ENCODE results near the gene MATCAP1. TPM values are rescaled to one million over a fixed set of nuclear protein-coding genes. Genes with fewer than 3 reads are reported as not detected.

The MATCAP1 gene
- polyA plus RNA-seq, 6 donors from 2014 or later: 0.33 to 0.40 (median 0.40) TPM; not detected in 2

DNA sequence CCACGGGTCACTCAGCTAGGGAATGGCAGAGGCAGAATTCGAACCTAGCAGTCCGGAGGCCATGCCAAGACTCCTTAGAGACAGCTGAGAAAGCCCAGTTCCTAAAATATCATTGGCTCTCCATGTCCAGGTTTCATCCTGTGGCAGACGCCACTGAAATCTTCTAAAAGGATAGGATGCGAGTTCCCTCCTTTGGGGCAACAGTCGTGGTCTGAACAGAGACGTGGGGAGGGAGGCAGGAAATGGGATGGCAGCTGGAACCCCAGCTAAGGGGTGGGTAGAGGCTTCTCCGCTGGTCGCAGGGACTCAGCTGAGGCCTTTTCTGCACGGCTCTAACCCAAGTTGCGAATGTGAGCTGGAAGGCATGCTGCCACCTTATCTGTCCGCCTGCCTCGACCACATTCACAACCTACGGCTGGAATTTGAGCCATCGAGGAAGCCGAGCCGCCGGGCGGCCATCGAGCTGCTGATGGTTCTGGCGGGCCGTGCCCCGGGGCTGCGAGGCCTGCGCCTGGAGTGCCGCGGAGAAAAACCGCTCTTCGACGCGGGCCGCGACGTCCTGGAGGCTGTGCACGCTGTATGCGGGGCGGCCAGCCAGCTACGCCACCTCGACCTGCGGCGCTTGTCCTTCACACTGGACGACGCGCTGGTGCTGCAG lies 21.1 kb downstream of the MATCAP1 start:
- peak overlapping the region in 2 of 6 donors; percentile 78 to 80 for H3K27ac Mint-ChIP-seq
- ATAC-seq (ENCODE audit: low read depth in 2 of 2): no peak
- no peaks in the 10 kb centered on the region for H3K36me3 Mint-ChIP-seq
- peaks cover 29 to 64% (median 56%) of the 10 kb centered on the region in 3 donors for H3K4me1 Mint-ChIP-seq
- H3K9me3 Mint-ChIP-seq: peaks cover 0 to 2% (median 0%) of the 10 kb centered on the region in 7 donors
- H3K27me3 Mint-ChIP-seq: peaks cover 12 to 47% (median 39%) of the 10 kb centered on the region in 3 donors
- H3K4me3 Mint-ChIP-seq: peak overlapping the region; percentile 15 to 83 (median 77)
- no peak for DNase-seq

DNA sequence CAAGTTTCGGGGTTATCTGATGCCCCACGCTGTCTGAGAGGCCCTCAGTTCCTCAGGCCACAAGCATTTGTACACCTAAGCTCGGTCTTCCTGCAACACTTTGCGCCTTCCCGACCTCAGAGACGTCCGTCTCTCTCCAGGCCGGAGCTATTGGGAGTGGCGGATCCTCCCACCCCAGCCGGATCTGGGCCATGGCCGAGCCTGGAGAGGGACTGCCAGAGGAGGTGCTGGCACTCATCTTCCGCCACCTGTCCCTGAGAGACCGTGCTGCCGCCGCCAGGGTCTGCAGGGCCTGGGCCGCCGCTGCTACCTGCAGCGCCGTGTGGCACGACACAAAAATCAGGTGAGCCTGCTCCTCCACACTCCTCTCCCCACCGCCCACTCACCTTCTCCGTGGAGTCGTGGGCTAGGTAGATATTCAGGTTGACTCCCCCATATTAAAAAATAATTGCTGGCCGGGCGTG lies 22.1 kb downstream of the MATCAP1 start:
- Mint-ChIP-seq H3K27me3 (peaks cover 12 to 37% (median 29%) of the 10 kb centered on the region in 3 donors), H3K4me1 (peaks cover 30 to 67% (median 64%) of the 10 kb centered on the region in 3 donors), H3K27ac (peak overlapping the region in 3 of 6 donors; percentile 44 to 78 (median 47)), H3K36me3 (no peaks in the 10 kb centered on the region), H3K9me3 (peaks cover 0 to 2% (median 0%) of the 10 kb centered on the region in 7 donors), H3K4me3 (peak overlapping the region in 5 of 8 donors; percentile 48 to 82 (median 78))
- DNase-seq (no peak), ATAC-seq (ENCODE audit: low read depth in 2 of 2) (no peak)

DNA sequence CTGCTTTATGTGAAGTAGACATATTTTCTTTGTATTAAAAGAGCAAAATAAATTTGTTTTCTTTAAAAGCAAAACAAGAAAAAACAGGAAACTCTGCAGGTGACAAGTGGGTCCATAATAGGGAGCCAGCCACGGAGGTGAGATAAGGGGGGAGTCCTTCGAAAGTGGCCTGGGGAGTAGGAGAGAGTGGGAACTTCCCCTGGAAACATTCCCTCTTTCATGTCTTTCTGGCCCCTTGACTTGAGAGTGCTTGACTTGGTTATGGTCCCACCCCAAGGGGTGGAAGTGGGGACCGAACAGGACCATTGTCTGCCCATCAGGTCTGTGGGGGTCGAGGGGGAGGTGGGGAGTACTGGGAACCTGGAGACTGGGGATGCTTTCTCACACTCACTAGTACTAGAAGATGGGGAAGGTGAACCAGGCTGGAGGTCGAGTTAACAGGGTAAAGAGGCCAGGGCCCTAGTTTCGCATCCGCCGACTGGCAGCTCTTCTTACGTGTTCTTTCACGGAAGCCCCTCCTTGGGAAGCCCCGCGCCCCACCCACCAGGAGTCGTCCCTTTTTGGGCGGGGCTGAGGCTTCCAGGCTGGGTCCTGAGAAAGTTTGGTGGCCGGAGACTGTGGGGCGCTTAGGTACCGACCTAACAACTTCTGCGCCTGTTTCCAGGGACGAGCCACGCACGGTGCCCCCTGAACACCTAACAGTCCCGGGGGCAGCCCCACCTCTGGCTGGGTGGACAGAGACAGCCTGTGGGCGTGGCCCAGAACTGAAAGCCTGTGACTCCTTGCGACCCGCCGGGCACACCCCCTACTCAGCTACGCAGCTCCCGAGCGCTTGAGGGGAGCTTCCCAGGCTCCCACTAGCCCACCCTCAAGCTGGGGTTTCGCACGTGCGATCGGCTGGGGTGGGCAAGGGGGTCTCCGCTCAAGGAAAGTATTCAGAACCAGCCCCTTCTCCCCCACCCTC lies 24.8 kb downstream of the MATCAP1 start:
- peaks cover 0 to 2% (median 0%) of the 10 kb centered on the region in 7 donors for H3K9me3 Mint-ChIP-seq
- peak overlapping the region; percentile 89 to 98 (median 98) for H3K27ac Mint-ChIP-seq
- H3K27me3 Mint-ChIP-seq: peaks cover 9 to 24% (median 11%) of the 10 kb centered on the region in 3 donors
- H3K36me3 Mint-ChIP-seq: no peaks in the 10 kb centered on the region
- peaks cover 30 to 66% (median 64%) of the 10 kb centered on the region in 3 donors for H3K4me1 Mint-ChIP-seq
- DNase-seq (peak; percentile 84), ATAC-seq (ENCODE audit: low read depth in 2 of 2) (peak; percentile 58 to 59)
- peak overlapping the region; percentile 82 to 97 (median 92) for H3K4me3 Mint-ChIP-seq

DNA sequence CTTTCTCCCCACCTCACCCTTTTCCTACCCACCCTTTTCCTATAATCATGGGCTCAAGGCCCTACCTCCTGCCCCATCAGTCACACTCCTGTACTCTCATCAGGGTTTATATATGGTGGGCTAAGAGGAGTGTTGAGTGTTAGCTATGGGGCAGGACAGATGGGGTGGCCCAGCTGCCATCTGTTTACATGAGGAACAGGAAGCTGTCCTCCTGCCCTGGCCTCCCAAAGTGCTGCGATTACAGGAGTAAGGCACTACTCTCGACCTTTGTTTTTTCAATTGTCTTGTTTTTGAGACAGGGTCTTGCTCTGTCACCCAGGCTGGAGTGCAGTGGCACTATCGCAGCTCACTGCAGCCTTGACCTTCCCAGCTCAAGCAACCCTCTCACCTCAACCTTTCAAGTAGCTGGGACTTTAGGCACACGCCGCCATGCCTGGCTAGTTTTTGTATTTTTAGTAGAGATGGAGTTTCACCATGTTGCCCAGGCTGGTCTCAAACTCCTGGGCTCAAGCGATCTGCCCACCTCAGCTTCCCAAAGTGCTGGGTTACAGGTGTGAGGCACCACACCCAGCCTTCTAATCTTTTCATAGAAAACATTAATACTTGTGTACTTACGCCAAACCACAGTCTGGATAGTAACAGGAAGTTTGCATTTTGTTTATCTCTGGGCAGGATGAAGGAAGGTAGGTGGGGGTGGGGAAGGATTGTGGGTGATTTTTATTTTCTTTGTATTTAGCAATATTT lies 25.7 kb downstream of the MATCAP1 start:
- Mint-ChIP-seq H3K36me3 (no peaks in the 10 kb centered on the region), H3K27ac (peak overlapping the region; percentile 89 to 98 (median 98)), H3K4me3 (peak overlapping the region; percentile 82 to 97 (median 92)), H3K4me1 (peaks cover 33 to 67% (median 66%) of the 10 kb centered on the region in 3 donors), H3K9me3 (peaks cover 0 to 2% (median 0%) of the 10 kb centered on the region in 7 donors), H3K27me3 (peaks cover 8 to 28% (median 9%) of the 10 kb centered on the region in 3 donors)
- DNase-seq (no peak), ATAC-seq (ENCODE audit: low read depth in 2 of 2) (no peak)

DNA sequence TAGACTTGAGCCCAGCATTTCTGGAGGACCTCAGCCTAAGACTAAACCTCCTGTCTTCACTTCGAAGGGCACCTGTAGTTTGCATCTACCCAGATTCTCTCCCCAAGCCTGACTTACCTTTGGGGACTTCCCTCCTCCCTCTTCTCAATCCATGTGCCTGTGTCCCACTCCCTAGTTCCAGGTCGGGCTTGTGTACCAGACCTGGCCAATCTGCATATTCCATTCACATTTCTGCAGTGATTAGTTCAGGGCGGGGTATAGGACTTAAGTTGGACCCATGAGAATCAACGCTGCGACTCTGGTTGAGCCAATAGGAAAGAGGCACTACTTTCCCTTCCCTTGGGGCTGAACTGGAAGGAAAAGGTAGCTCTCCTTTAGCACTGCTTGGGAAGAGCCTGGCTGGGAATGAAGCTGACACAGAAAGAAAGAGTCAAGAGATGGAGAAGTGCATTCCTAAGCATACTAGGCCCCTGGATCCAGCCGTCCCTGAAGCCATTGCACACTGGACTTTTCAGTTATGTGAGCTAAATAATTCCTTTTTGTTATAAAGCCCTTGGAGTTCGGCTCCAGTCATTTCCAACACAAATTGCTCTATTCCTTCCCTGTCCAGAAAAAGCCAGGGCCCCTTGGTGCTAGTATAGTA lies 26.5 kb downstream of the MATCAP1 start:
- peaks cover 35 to 67% (median 63%) of the 10 kb centered on the region in 3 donors for H3K4me1 Mint-ChIP-seq
- peaks cover 2 to 28% (median 5%) of the 10 kb centered on the region in 3 donors for H3K27me3 Mint-ChIP-seq
- H3K9me3 Mint-ChIP-seq: peaks cover 0 to 2% (median 0%) of the 10 kb centered on the region in 7 donors
- no peak for ATAC-seq (ENCODE audit: low read depth in 2 of 2)
- H3K27ac Mint-ChIP-seq: peak overlapping the region; percentile 52 to 98 (median 77)
- DNase-seq: no peak
- H3K4me3 Mint-ChIP-seq: peak overlapping the region in 5 of 8 donors; percentile 34 to 94 (median 48)
- H3K36me3 Mint-ChIP-seq: no peaks in the 10 kb centered on the region

DNA sequence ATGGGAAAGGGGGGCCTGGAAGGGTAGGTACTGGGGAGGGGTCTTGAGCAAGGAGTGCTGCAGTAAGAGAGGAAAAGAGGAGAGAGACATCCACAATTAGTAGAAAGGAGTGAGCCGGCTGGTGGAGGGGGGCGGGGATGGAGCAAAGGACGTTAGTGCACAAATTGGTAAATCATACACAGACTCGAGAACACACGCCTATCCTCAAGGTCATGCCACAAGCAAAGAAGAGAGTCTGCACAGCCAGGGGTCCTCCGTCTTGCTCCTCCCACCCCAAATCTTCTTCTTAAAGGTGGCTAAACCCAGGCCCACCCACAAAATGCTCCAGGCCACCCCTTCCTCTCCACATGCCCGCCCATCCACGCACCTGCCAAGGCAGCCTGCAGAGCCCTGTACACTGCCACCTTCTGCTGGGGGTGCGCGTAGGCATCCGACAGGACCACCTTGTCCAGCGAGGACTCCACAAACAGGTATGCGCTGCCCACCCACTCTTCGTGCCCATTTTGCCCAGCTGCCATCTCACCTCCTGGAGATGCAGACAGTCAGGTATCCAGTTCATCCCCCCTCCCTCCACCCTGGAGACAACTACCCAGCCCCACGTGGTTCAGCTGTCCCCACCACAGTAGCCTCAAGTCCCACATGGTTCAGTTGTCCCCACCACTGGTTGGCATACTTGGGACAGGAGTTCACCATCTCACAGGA lies 27.5 kb downstream of the MATCAP1 start:
- Mint-ChIP-seq H3K36me3 (no peaks in the 10 kb centered on the region), H3K9me3 (peaks cover 0 to 2% (median 0%) of the 10 kb centered on the region in 7 donors), H3K4me1 (peaks cover 39 to 67% (median 59%) of the 10 kb centered on the region in 3 donors), H3K27me3 (peaks cover 2 to 27% (median 3%) of the 10 kb centered on the region in 3 donors), H3K27ac (peak overlapping the region in 3 of 6 donors; percentile 8 to 70 (median 69)), H3K4me3 (peak overlapping the region in 2 of 8 donors; percentile 34 to 55)
- no peak for ATAC-seq (ENCODE audit: low read depth in 2 of 2)
- DNase-seq: no peak

DNA sequence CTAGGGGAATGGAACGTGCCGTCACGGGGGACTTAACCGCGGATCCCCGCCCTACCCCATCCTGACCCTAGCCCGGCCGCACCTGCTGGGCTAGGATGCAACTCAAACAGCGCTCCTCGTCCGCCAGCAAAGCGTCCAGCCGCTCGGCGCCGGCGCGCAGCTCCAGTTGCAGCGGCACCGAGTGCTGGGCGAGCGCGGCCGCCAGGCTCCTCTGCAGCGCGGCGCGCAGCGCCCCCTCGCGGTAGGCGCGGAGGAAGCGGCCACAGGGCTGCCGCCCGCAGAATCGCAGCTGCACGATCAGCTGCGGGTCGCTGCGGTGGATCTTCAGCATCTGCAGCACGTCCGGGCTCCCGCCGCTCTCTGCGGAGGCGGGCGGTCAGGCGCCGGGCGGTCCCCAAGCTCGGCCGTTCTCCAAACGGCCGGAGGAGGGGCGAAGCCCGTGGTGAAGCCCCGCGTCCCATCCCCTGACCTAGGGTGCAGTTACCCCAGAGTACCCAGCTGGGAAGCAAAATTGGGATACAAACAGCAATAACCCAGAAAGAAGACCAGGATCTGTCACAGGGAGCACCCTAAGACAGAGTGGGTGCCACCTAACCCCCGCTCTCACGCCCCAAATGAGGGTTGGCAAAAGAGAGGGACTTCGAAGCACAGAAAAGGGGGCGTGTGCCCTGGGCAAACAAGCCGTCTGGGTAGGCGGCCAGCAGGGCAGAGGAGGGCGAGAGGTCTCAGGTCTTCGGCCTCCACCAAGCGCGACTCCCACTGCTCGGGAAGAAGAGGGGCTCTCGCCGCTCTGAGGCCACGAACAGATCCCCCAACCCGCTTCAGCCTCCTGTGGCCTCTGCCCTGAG lies 28.2 kb downstream of the MATCAP1 start:
- no peaks in the 10 kb centered on the region for H3K36me3 Mint-ChIP-seq
- H3K27ac Mint-ChIP-seq: peak overlapping the region in 1 of 6 donors; percentile 70
- DNase-seq (peak; percentile 79), ATAC-seq (ENCODE audit: low read depth in 2 of 2) (peak; percentile 29 to 42)
- H3K9me3 Mint-ChIP-seq: no peaks in the 10 kb centered on the region
- H3K27me3 Mint-ChIP-seq: peaks cover 0 to 27% (median 6%) of the 10 kb centered on the region in 3 donors
- peaks cover 44 to 64% (median 56%) of the 10 kb centered on the region in 3 donors for H3K4me1 Mint-ChIP-seq
- peak overlapping the region in 6 of 8 donors; percentile 47 to 71 (median 64) for H3K4me3 Mint-ChIP-seq

DNA sequence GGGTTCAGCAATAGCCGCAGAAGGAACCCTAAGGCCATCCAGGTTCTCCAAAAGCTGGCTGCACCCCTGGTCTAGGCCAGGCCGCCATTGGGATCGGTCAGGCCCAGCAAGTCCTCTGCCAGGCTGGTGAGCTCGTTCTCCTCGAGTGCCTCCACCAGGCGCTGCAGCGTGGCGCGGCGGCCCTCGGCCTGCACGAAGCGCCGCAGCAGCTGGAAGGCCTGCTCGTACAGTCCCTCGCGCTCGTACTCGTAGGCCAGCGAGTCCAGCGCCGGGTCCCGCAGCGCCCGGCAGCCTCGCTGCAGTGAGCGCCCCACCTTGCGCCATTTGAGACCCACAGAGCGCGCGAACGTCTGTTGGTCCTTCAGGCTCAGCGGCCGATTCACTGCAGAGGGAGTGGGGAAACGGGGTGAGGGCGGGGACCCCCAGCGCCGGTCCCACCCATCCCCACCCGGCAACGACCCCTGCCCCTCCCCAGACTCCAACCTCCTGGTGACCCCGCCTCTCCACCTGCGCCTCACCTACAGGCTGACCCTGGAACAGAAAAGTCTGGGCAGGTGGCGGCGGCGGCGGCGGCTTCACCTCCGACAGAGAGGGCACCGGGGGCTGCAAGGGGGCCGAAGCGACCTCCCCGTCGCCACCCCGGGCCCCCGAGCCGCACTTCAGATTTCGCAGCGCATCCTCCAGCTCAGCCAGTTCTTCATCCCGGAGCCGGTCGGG lies 29.0 kb downstream of the MATCAP1 start:
- H3K4me1 Mint-ChIP-seq: peaks cover 44 to 58% (median 50%) of the 10 kb centered on the region in 3 donors
- no peaks in the 10 kb centered on the region for H3K36me3 Mint-ChIP-seq
- DNase-seq (no peak), ATAC-seq (ENCODE audit: low read depth in 2 of 2) (no peak)
- peak overlapping the region in 6 of 8 donors; percentile 21 to 71 (median 64) for H3K4me3 Mint-ChIP-seq
- no peaks in the 10 kb centered on the region for H3K9me3 Mint-ChIP-seq
- H3K27me3 Mint-ChIP-seq: peaks cover 0 to 27% (median 6%) of the 10 kb centered on the region in 3 donors
- no peak overlapping the region for H3K27ac Mint-ChIP-seq

DNA sequence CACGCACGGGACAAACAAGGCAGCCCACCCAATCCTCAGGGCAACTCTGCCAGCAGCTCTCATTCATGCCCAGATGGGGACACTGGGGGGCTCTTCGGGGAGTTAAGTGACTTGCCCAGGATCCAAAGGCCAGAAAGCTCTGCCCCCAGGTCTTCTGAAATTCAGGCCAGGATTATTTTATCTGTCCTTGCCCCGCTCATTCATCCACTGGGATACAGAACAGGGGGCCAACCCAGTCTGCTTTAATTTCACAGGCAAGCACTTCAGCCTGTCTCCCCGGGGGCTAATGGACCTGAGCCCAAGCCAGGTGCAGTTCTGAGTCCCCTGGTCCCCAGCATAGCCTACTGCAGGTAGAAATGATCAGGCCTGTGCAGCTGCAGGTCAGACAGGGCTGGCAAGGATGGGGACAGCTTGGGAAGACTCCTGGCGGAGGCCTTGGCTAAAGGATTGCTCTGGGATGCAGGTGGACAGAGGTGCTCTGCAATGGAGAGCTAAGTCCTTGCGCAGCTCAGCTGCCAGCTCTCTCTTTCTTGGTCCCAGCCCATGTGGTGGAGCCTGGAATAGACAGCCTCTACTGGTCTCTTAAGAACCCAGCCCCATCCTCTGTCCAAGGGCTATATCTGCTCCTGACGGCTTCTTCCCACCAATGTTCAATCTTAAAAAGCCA lies 32.2 kb downstream of the MATCAP1 start:
- H3K36me3 Mint-ChIP-seq: peaks cover 20% of the 10 kb centered on the region in 2 donors
- peaks cover 10 to 49% (median 29%) of the 10 kb centered on the region in 3 donors for H3K27me3 Mint-ChIP-seq
- H3K4me3 Mint-ChIP-seq: peak overlapping the region in 6 of 8 donors; percentile 27 to 74 (median 71)
- H3K9me3 Mint-ChIP-seq: no peaks in the 10 kb centered on the region
- H3K27ac Mint-ChIP-seq: no peak overlapping the region
- H3K4me1 Mint-ChIP-seq: peaks cover 33 to 34% (median 33%) of the 10 kb centered on the region in 3 donors
- DNase-seq: no peak
- no peak for ATAC-seq (ENCODE audit: low read depth in 2 of 2)

DNA sequence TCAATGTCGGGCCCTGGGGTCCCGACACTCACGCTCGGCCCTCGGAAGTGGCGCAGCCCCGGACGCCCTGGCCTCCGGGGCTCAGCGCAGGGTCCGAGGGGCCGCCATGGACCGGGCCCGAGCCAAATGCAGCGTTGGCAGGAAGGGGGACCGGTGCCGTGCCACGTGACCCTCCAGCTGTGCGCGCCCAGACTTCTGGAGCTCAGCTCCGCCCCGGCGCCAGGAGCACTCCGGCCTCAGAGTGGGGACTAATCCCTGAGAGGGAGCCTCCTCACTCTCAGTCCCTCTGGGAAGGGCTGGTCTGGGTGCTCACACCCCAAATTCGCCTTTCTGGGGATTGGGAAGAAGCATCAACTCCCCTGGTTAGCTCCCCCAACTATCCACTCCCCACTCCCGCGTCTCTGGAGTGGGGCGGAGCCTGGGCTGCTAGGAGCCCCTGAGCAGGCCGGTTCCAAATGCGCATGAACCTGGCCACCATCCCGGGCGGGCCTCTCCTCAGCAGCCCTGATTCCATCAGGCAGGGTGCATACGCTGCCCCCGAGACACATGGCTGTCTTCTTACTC lies 32.8 kb downstream of the MATCAP1 start, which contains the start of gene B3GNT9:
Gene B3GNT9, minus strand, starts transcription at position 166 of the 564 bp plus-strand sequence. CDS start 513 bp downstream, outside the sequence.
- peak within 1 kb of the TSS; percentile 27 to 74 (median 71) for H3K4me3 Mint-ChIP-seq
- peak within 1 kb of the TSS in 1 of 6 donors; percentile 24 for H3K27ac Mint-ChIP-seq
- peaks cover 26 to 27% of the 10 kb centered on the region in 2 donors for H3K36me3 Mint-ChIP-seq
- ATAC-seq (ENCODE audit: low read depth in 2 of 2) (no peak), DNase-seq (no peak)
- H3K9me3 Mint-ChIP-seq: no peaks in the 10 kb centered on the region
- H3K27me3 Mint-ChIP-seq: peaks cover 10 to 49% (median 29%) of the 10 kb centered on the region in 3 donors
- H3K4me1 Mint-ChIP-seq: peaks cover 27 to 28% (median 27%) of the 10 kb centered on the region in 3 donors

All from naive B cell (primary cell).